ENCODE data around the gene PGC.

Gene PGC

GRCh38 chr6:41693281-41694240 is 53.6 kb downstream of the PGC start:
- no peak for DNase-seq

GRCh38 chr6:41692730-41693129 is 54.5 kb downstream of the PGC start:
- no peak for DNase-seq

GRCh38 chr6:41692080-41692675 is 55.0 kb downstream of the PGC start:
- no peak for DNase-seq

GRCh38 chr6:41691426-41692079 is 55.6 kb downstream of the PGC start:
- no peak for DNase-seq

GRCh38 chr6:41690541-41691330 is 56.5 kb downstream of the PGC start:
- DNase-seq, result no peak

GRCh38 chr6:41689171-41690008 is 57.8 kb downstream of the PGC start:
- no peak for DNase-seq

GRCh38 chr6:41688256-41688965 is 58.8 kb downstream of the PGC start:
- no peak for DNase-seq

- no peak for DNase-seq
Observed at GRCh38 chr6:41687501-41688175, 59.6 kb downstream of the PGC start.
